SU-DHL-6 (cell line): Measurements from ENCODE around the gene C18orf32.

Experiments
- EZH2phosphoT487 ChIP-seq: fragments of 200-600 bp; sonication (generic), shearing (Covaris generic); conservative IDR thresholded peaks from 2 replicates; pipeline ENCODE4 v1.6.1; 2018; ENCODE audit warnings: mild to moderate bottlenecking, antibody characterized with exemption, low read length, moderate library complexity, mixed read lengths
- TF ChIP-seq, protein P1 (sequence below): fragments of 200-600 bp; sonication (generic); IDR thresholded peaks from one replicate; pipeline ENCODE4 v1.5.1; 2017; ENCODE audit warnings: antibody characterized with exemption, mild to moderate bottlenecking, low read length, moderate library complexity; ENCODE audit not compliant: insufficient read depth, poor library complexity, severe bottlenecking

DNA sequence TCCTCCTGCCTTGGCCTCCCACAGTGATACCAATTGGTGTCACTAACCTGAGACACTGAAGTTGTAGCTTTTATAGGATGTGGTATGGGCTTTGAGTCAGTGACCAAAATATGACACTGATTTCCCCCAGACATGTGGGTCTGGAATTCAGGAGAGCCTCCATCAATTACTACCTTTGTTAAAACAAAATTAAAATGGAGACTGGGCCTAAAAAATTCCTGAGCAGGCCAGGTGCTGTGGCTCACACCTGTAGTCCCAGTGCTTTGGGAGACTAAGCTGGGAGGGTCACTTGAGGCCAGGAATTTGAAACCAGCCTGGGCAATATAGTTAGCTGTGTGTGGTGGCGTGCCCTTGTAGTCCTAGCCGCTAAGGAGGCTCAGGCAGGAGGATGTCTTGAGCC, 37.9 kb upstream of the C18orf32 start:
- TF ChIP-seq, protein P1, sequence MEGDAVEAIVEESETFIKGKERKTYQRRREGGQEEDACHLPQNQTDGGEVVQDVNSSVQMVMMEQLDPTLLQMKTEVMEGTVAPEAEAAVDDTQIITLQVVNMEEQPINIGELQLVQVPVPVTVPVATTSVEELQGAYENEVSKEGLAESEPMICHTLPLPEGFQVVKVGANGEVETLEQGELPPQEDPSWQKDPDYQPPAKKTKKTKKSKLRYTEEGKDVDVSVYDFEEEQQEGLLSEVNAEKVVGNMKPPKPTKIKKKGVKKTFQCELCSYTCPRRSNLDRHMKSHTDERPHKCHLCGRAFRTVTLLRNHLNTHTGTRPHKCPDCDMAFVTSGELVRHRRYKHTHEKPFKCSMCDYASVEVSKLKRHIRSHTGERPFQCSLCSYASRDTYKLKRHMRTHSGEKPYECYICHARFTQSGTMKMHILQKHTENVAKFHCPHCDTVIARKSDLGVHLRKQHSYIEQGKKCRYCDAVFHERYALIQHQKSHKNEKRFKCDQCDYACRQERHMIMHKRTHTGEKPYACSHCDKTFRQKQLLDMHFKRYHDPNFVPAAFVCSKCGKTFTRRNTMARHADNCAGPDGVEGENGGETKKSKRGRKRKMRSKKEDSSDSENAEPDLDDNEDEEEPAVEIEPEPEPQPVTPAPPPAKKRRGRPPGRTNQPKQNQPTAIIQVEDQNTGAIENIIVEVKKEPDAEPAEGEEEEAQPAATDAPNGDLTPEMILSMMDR, result no peak
- no peak for TF ChIP-seq EZH2phosphoT487
